SJSA1 (cell line): ENCODE results near the gene DNM3. TPM values are rescaled to one million over a fixed set of nuclear protein-coding genes. Genes with fewer than 3 reads are reported as not detected.
A peak's percentile ranks its signal among the peaks of the same experiment; 100 is the strongest.

Experiments used
- DNase-seq, 2 experiments: peaks; one replicate each; pipeline ENCODE4 v3.0.0-alpha.2; 2015 to 2020; ENCODE audit warnings: low spot score in 2 of 2, low read depth in 1 of 2
- H3K27ac ChIP-seq: fragments of 250-450 bp; sonication (Bioruptor Pico); 2 replicates; pipeline ENCODE4 v1.5.1; 2020; ENCODE audit warnings: mild to moderate bottlenecking, moderate library complexity
- H3K27me3 ChIP-seq: fragments of 250-450 bp; sonication (Bioruptor Pico); replicated peaks from 2 replicates; pipeline ENCODE4 v1.5.1; 2020; ENCODE audit warnings: mild to moderate bottlenecking, moderate library complexity
- H3K36me3 ChIP-seq: fragments of 250-450 bp; sonication (Bioruptor Pico); 2 replicates; pipeline ENCODE4 v1.5.1; 2020; ENCODE audit warnings: mild to moderate bottlenecking
- H3K4me1 ChIP-seq: fragments of 250-450 bp; sonication (Bioruptor Pico); replicated peaks from 2 replicates; pipeline ENCODE4 v1.6.1; 2021; ENCODE audit warnings: mild to moderate bottlenecking
- H3K4me3 ChIP-seq: fragments of 250-450 bp; sonication (Bioruptor Pico); 2 replicates; pipeline ENCODE4 v1.5.1; 2020; ENCODE audit warnings: mild to moderate bottlenecking
- H3K9me3 ChIP-seq: fragments of 250-450 bp; sonication (Bioruptor Pico); replicated peaks from 2 replicates; pipeline ENCODE4 v1.5.1; 2020; ENCODE audit warnings: mild to moderate bottlenecking
- total RNA-seq: library from RNA; depleted of rRNA; stranded (reverse); fragments of >200 nt; shearing (Covaris generic); gene quantifications from 2 replicates; pipeline ENCODE4 v1.2.3, GENCODE V29; 2014

DNM3 gene
- total RNA-seq, 1 experiment from 2014 or later = 1.7 TPM

- no peak overlapping the region for H3K27ac ChIP-seq
- DNase-seq = no peak
- no peaks in the 10 kb centered on the region for H3K36me3 ChIP-seq
- H3K4me1 ChIP-seq = no peaks in the 10 kb centered on the region
- H3K27me3 ChIP-seq = no peaks in the 10 kb centered on the region
- H3K9me3 ChIP-seq = no peaks in the 10 kb centered on the region
- H3K4me3 ChIP-seq = no peak overlapping the region
Observed at GRCh38 chr1:172308142-172308541, 466.8 kb downstream of the DNM3 start.

- DNase-seq = no peak
- Histone ChIP-seq H3K4me3 (no peak overlapping the region), H3K36me3 (no peaks in the 10 kb centered on the region), H3K4me1 (no peaks in the 10 kb centered on the region), H3K27me3 (no peaks in the 10 kb centered on the region), H3K9me3 (no peaks in the 10 kb centered on the region), H3K27ac (no peak overlapping the region)
Observed at GRCh38 chr1:172308577-172308976, 467.3 kb downstream of the DNM3 start.

- Histone ChIP-seq H3K9me3 (no peaks in the 10 kb centered on the region), H3K4me3 (no peak overlapping the region), H3K27me3 (no peaks in the 10 kb centered on the region), H3K4me1 (peaks cover 39% of the 10 kb centered on the region), H3K36me3 (no peaks in the 10 kb centered on the region), H3K27ac (peak overlapping the region; percentile 83)
- DNase-seq = peak; percentile 57 to 67
Observed at GRCh38 chr1:172320733-172321132, 479.4 kb downstream of the DNM3 start.

- no peaks in the 10 kb centered on the region for H3K27me3 ChIP-seq
- peaks cover 41% of the 10 kb centered on the region for H3K4me1 ChIP-seq
- H3K36me3 ChIP-seq = no peaks in the 10 kb centered on the region
- no peaks in the 10 kb centered on the region for H3K9me3 ChIP-seq
- peak in 1 of 2 experiments; percentile 54 for DNase-seq
- peak overlapping the region; percentile 17 for H3K4me3 ChIP-seq
- H3K27ac ChIP-seq = peak overlapping the region; percentile 83
Observed at GRCh38 chr1:172321451-172321850, 480.2 kb downstream of the DNM3 start.

GRCh38 chr1:172322219-172323061, 481.1 kb downstream of the DNM3 start:
- Histone ChIP-seq H3K27ac (peak overlapping the region; percentile 83), H3K9me3 (no peaks in the 10 kb centered on the region), H3K4me3 (peak overlapping the region; percentile 17), H3K4me1 (peaks cover 41% of the 10 kb centered on the region), H3K27me3 (no peaks in the 10 kb centered on the region), H3K36me3 (no peaks in the 10 kb centered on the region)
- peak; percentile 78 to 89 for DNase-seq

GRCh38 chr1:172323686-172324085, 482.4 kb downstream of the DNM3 start:
- H3K4me1 ChIP-seq = peaks cover 41% of the 10 kb centered on the region
- H3K27me3 ChIP-seq = no peaks in the 10 kb centered on the region
- no peak overlapping the region for H3K27ac ChIP-seq
- no peak overlapping the region for H3K4me3 ChIP-seq
- no peak for DNase-seq
- no peaks in the 10 kb centered on the region for H3K9me3 ChIP-seq
- H3K36me3 ChIP-seq = no peaks in the 10 kb centered on the region

- H3K4me1 ChIP-seq = peaks cover 41% of the 10 kb centered on the region
- H3K4me3 ChIP-seq = no peak overlapping the region
- no peaks in the 10 kb centered on the region for H3K27me3 ChIP-seq
- no peaks in the 10 kb centered on the region for H3K9me3 ChIP-seq
- no peak for DNase-seq
- H3K36me3 ChIP-seq = no peaks in the 10 kb centered on the region
- no peak overlapping the region for H3K27ac ChIP-seq
Observed at GRCh38 chr1:172324086-172324485, 482.8 kb downstream of the DNM3 start.

- H3K36me3 ChIP-seq = no peaks in the 10 kb centered on the region
- H3K27me3 ChIP-seq = no peaks in the 10 kb centered on the region
- no peaks in the 10 kb centered on the region for H3K9me3 ChIP-seq
- no peak for DNase-seq
- no peak overlapping the region for H3K27ac ChIP-seq
- no peak overlapping the region for H3K4me3 ChIP-seq
- H3K4me1 ChIP-seq = peaks cover 41% of the 10 kb centered on the region
Observed at GRCh38 chr1:172324761-172325160, 483.5 kb downstream of the DNM3 start.

GRCh38 chr1:172325531-172325930, 484.2 kb downstream of the DNM3 start:
- Histone ChIP-seq H3K4me3 (no peak overlapping the region), H3K36me3 (no peaks in the 10 kb centered on the region), H3K4me1 (peaks cover 38% of the 10 kb centered on the region), H3K27me3 (no peaks in the 10 kb centered on the region), H3K9me3 (no peaks in the 10 kb centered on the region), H3K27ac (no peak overlapping the region)
- DNase-seq = peak in 1 of 2 experiments; percentile 20

- Histone ChIP-seq H3K9me3 (no peaks in the 10 kb centered on the region), H3K27me3 (no peaks in the 10 kb centered on the region), H3K4me3 (no peak overlapping the region), H3K27ac (no peak overlapping the region), H3K36me3 (no peaks in the 10 kb centered on the region), H3K4me1 (peaks cover 32% of the 10 kb centered on the region)
- no peak for DNase-seq
Observed at GRCh38 chr1:172326136-172326535, 484.8 kb downstream of the DNM3 start.

GRCh38 chr1:172328266-172328665, 487.0 kb downstream of the DNM3 start:
- Histone ChIP-seq H3K36me3 (no peaks in the 10 kb centered on the region), H3K27me3 (no peaks in the 10 kb centered on the region)
- no peak for DNase-seq

GRCh38 chr1:172332230-172332629, 490.9 kb downstream of the DNM3 start:
- no peak for DNase-seq
- Histone ChIP-seq H3K4me1 (no peaks in the 10 kb centered on the region), H3K27me3 (no peaks in the 10 kb centered on the region), H3K36me3 (no peaks in the 10 kb centered on the region), H3K4me3 (no peak overlapping the region), H3K9me3 (no peaks in the 10 kb centered on the region), H3K27ac (no peak overlapping the region)

More at GRCh38 chr1:172328266-172328665, 487.0 kb downstream of the DNM3 start:
- Histone ChIP-seq H3K4me3 (no peak overlapping the region), H3K27ac (no peak overlapping the region), H3K4me1 (peaks cover 11% of the 10 kb centered on the region), H3K9me3 (no peaks in the 10 kb centered on the region)

- no peaks in the 10 kb centered on the region for H3K27me3 ChIP-seq
- DNase-seq = no peak
- no peak overlapping the region for H3K4me3 ChIP-seq
- H3K4me1 ChIP-seq = no peaks in the 10 kb centered on the region
- H3K36me3 ChIP-seq = no peaks in the 10 kb centered on the region
- H3K9me3 ChIP-seq = no peaks in the 10 kb centered on the region
- no peak overlapping the region for H3K27ac ChIP-seq
Observed at GRCh38 chr1:172335377-172335776, 494.1 kb downstream of the DNM3 start.

GRCh38 chr1:172338295-172338735, 497.0 kb downstream of the DNM3 start:
- no peaks in the 10 kb centered on the region for H3K9me3 ChIP-seq
- peaks cover 15% of the 10 kb centered on the region for H3K4me1 ChIP-seq
- no peak for DNase-seq
- no peak overlapping the region for H3K27ac ChIP-seq
- H3K36me3 ChIP-seq = no peaks in the 10 kb centered on the region
- no peak overlapping the region for H3K4me3 ChIP-seq
- no peaks in the 10 kb centered on the region for H3K27me3 ChIP-seq
